HUDEP-2 (cell line): ENCODE data around the gene SCAP.

Experiments used
- DNase-seq, 76 experiments: peaks; one replicate each; lab custom pipeline; 2025; ENCODE audit not compliant: unreplicated experiment in 76 of 76; lab: John Stamatoyannopoulos, UW

The SCAP gene

DNA sequence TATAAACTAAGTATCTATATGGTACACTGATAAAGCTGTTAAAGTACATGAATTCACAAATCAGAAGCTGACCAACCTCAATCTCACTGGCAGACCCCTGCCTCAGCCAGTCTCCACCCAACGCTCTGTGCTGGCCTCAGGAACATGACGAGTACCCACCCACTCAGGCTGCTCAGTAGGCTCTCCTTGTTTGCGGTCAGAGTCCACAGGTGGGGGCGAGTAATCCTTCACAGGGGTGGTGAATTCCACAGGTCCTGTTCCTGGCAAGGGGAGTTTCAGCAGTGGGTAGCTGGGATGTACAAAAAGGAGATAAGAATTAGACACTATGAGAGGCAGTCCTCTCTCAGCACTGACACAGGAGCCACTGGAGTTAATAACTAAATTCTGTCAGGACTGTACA lies 40.9 kb downstream of the SCAP start:
- no peak for DNase-seq

DNA sequence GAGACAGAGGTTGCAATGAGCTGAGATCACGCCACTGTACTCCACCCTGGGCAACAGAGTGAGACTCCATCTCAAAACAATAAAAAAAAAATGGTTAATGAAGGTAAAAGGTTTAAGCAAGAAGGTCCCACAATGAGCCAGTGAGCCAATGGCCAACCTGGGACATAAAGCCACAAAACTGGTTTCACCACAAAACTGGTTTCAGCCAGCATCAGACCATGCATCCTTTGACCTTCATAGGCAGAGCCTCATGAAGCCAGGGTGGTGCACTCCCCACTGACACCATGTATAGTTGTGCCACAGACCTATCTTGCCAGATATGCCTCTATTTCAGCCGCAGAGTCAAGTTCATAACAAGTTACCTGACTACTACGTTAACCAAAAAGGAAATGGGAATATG lies 41.9 kb downstream of the SCAP start:
- DNase-seq, result no peak

DNA sequence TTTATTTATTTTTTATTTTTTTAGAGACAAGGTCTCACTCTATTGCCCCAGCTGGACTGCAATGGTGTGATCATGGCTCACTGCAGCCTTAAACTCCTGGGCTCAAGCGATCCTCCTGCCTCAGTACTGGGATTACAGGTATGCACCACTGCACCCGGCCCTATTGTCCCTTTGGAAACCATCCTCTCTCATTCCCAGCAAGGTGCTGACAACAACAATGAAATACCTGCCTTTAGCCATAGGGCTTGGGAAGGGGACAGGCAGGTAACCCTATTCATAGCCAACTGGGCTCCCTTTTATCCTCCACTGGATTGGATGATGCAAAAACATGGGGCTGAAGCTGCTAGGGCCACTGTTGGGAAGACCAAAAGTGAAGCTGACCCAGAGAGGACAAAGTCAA lies 43.1 kb downstream of the SCAP start:
- DNase-seq, result no peak

DNA sequence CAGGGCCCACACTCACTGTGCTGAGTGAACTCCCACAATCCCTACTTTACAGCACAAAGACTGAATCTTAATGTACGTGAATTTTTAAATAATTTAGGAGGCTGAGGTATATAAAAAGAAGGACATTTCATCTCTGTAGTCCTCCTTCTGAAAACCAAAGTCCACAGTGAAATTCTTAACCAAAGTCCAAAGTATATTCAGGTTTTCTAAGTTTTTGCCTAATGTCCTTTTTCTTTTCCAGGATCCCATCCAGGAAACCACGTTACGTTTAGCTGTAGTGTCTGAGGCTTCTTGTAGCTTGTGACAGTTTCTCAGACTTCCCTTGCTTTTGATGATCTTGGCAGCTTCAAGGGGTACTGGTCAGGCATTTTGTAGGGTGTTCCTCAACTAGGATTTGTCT lies 44.5 kb downstream of the SCAP start:
- no peak for DNase-seq

DNA sequence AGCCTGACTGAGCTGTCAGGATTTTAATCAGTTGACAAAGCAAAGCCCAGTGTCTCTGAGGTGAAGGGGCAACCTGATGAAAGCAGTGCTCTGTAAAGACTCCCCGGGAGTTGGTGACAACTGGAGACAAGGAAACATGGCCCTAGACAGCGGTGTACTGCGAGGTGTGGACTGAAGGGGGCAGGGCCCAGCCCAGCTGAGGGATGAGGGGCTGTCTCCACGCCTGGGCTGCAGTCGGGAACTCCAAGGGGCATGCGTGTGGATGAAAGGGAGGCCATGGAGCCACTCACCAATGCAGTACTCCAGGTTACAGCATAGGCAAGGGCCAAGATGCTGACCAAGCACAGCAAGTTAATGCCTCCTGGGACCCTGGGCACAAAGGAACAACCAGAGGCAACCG lies 45.1 kb downstream of the SCAP start:
- DNase-seq, result no peak

DNA sequence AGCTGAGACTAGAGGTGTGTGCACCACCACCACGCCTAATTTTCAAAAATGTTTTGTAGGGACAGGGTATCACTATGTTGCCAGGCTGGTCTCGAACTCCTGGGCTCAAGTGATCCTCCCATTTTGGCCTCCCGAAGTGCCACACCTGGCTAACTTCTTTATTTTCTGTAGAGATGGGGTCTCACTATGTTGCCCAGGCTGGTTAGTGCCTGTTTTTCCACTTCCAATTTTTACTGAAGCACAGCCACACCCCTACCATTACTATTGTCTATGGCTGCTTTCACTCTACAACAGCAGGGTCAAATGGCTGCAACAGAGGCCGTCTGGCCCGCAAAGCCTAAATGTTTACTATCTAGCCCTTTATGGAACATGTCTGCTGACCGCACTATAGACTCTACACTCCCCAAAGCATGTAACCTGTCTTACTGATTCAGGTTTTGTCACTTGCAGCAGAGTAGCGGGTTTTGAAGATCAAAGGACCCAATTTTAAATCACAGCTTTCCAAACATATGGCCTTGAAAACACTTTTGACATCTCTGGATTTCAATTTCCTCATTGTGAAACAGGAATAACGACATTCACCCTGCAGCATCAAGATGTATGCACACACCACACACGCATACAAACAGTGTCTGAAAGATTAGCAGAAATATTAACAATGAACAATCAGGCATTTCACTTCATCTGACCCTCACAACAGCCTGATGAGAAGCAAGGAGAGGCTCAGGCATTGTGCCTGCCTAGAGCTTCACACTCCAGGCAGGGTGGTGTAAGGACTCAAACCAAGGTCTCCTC lies 46.1 kb downstream of the SCAP start:
- no peak for DNase-seq

DNA sequence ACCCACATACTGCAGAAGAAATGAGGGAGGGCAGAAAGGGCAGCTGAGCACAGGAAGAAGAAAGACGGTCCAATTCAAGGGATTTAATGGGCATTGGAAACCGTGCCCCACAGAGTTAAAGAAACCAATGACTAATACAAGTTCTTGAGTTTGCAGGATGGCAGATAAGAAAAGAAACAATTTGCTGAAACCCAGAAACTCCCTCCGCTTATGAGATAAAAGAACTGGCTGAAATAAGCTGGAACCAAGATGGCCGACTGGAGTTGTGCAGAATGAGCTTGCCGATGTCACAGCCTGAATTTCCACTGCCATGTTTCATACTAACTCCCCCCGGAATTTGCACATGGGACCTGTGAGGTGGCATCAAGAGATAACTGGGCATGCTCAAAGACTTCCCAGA lies 47.1 kb downstream of the SCAP start:
- peak in 37 of 76 experiments; percentile 1 to 63 (median 30) for DNase-seq

DNA sequence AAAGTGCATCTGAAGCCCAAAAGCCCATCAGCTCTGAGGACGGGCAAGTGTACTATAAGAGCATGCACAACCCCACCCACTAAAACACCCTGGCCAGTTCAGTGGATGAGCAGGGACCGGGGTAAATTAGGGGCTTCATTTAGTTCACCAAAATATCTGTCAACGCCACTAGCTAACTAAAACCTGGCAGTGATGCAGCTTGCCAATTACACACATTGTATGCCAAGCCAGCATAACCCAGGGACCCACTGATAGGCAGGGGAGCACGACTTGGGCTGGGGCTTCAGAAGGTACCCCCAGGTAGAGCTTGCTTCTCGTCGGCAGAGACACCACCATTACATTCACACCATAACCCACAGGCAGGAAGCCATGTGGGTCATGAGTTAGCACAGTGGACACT lies 47.9 kb downstream of the SCAP start:
- no peak for DNase-seq

DNA sequence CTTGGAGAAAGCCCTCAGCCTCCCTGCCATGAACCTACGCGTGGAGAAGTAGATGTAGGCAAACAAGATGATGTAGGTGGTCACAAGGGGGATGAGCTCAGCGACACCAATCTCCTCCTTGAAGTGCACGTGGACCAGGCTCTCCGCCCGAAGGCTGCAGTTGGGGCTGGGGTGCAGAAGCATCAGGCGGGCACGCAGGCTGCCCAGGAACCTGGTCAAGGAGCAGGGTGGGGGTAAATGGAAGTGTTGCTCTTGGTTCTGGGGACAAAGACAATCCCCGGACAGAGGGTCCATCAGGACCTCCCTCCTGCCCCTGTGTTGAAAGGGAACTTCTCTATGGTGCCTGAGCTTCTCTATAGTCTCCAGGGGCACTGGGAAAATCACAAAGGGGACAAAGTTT lies 49.8 kb downstream of the SCAP start:
- no peak for DNase-seq

DNA sequence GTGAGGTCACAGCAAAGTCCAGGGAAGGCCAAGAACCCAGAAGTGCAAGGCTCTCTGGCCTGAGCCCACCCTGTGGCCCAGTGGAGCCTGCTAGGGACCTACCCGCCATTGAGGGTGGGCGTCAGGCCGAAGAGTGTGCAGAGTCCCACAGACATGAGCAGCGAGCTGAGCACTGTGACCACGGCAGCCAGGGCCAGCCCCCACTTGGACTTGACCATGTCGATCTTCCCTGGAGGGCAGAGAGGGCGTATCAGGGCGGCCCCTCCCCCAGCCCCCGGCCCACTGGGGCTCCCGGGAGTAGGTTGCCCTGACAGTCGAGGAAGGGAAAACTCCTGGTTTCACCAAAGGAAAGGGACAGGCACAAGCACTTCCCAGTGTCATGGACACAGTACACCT lies 50.4 kb downstream of the SCAP start:
- DNase-seq, result no peak

DNA sequence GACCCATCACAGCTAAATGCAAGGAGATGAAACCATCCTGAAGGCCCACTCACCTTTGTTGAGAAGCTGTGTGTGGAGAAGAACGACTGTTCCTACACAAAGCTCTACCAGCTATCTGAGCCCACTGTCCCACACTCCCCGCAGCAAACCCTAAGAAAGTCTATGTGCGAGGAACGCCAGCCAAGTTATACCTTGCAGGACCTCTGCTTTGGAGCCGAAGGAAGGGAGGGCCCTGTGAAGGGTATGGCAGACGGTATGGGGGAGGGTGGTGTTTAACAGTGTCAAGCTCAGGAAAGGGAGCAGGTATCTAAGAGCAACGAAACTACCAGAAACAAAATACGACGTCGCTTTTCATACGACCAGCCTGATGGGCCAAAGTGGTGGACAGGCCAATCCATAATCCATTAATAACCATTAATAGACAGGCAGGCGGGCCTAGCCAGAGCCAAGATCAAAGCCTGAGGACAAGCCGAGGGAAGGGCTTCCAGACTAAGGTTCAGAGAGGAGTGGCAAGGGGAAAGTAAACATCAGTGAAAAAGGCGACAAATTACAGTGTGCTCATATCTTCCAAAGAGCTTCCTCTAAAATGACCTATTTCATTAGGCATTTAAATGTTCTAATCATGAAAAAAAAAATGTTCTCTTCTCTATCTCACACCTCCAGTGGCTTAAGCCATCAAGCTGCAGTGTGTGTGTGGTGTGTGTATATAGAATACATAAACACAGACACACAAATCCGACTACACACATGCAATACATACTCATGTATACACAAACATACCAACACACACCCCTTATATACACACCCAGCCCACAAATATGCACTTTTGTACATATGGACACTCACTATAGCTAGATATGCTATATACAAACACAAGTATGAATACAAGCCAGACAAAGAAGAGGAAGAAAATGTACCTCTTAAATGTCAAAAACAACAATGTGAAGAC lies 51.0 kb downstream of the SCAP start:
- DNase-seq, result no peak

DNA sequence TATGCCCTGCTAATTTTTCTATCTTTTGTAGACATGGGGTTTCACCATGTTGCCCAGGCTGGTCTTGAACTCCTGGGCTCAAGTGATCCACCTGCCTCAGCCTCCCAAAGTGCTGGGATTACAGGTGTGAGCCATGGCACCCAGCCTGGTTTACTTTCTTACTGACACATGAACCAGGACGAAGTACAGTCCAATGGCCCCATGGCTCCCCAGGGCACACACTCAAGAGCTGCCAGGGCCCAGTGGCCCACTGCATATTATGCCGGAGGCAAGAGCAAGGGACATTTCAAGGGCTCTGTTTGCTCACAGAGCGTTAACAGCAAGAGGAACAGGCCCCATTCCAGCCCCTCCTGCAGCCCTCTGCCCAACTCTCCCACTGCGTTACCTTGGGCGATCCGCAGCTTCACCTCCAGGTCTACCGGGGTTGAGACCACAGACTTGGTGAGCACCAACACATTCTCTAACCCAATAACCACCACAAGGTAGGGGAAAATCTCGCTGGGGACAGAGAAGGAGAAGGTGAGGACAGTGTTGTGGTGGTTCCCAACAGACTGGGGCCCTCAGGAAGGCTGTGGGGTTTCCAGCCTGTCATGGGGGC lies 52.1 kb downstream of the SCAP start:
- no peak for DNase-seq

DNA sequence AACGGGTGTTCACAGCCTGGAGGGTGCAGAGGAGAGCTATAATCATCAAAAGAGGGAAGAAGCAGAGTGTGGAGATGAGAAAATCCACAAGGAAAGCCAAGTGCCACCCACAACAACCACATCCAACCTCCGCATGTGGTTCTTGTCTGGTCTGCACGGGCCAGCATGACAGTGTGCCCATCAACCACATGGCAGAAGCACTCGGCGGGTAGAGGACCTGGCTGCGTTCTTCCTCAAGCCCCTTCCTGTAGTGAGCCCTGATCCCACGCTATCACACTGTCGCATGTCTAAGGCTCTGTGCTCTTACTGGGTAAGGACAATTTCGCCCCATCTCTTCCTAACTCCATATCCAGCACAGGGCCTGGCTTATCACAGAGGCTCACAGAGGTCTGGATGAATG lies 53.0 kb downstream of the SCAP start:
- peak in 1 of 76 experiments; percentile 32 for DNase-seq

DNA sequence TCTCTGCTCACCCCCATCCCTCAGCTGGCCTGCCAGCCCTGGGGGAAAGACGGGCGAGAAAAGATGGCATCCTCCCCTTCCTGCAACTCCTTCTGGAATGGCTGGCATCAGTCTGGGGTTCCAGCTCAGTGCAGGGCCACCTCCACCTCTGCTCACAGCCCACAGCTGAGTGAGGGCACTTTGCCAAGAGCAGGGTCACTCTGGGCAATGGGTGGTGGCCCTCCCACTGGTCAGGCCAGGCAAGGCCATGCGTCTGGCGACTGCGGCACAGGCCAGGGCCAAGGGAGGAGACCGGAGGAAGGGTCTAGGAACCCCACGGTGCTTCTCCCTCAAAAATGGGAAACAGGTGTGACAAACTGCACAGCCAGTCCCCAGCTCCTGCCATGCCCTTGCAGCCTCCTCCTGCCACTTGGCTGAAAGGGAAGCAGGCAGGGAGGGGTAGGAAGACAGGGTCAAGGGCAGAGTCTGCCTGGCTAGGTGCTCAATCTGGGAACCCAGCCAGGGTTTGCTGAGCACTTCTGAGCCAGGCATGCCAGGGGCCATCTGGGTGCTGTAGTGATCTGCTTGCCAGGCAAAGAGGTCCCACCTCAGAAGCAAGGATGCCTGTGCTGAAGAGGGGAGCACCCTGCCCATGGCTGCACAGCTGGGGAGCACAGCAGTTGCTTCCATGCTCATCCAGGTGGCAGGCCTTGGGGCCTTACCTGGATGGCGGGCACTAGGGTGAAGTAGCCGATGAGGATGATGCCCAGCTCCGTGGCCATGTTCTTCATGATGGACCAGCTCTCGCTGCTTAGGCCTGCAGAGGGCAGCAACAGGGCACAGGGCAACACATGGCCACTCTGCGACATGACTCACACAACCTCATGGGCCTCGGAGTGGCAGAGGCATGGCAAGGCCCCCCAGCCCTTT lies 53.7 kb downstream of the SCAP start:
- DNase-seq, result peak in 66 of 76 experiments; percentile 0 to 69 (median 44)

DNA sequence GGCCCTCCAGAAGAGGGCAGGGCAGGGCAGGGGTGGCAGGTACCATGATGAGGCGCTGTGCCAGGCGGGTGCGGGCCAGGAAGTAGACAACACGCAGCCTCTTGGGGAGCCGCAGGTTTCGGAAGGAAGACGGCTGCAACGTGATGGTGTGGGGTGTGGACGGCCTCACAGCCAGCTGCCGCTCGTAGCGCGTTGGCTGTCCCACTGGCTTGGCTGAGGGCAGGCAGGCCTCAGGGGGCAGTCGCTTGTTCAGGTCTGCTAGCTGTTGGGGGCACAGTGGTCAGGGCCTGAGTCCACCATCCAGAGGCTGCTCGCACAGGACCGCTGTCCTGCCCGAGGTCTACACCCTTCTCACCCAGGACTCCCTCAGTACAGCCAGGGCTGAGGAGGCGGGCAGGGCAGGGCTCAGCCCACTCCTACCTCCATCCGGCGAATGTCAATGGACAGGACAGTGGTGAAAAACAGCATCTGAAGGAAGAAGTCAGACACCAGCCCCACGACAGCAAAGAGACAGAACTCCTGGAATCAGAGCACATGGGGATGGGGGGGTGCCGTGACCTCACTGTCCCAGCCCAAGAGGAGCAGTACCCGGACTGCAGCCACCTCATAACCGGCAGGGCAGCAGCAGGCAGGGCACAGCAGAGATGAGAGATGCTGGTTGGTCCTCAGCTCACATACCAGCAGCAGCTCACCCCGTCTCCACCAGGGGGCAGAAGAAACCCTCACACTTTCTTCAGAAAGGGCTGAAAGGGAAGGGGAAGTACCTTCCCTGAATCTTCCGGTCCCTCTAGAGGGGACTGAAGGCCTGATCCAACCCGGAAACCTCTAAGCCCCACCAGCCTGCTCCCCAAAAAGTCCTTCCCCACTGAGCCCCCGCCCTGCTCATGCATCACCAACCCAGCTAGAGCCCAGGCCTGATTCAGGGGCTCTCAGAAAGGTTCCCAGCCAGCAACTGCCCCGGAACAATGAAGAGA lies 54.9 kb downstream of the SCAP start:
- DNase-seq, result peak in 73 of 76 experiments; percentile 48 to 92 (median 80)

DNA sequence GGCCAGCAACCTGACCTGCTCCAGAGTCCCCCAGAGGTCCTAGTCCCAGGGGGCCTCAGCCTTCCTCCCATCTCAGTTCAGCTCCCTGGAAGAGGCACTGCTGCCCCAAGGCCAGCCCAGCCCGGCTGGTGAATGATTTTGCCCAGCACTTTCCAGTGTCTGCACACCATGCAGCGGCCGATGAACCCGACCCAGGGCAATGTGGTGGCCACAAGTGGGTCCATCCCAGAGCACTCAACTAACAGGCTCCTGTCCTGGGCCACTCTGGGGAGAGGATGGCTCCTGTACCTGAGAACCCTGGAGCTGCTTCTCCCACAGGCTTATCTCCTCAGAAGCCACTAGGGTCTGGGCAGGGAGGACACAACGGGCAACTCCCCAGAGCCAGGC lies 55.7 kb downstream of the SCAP start:
- no peak for DNase-seq

DNA sequence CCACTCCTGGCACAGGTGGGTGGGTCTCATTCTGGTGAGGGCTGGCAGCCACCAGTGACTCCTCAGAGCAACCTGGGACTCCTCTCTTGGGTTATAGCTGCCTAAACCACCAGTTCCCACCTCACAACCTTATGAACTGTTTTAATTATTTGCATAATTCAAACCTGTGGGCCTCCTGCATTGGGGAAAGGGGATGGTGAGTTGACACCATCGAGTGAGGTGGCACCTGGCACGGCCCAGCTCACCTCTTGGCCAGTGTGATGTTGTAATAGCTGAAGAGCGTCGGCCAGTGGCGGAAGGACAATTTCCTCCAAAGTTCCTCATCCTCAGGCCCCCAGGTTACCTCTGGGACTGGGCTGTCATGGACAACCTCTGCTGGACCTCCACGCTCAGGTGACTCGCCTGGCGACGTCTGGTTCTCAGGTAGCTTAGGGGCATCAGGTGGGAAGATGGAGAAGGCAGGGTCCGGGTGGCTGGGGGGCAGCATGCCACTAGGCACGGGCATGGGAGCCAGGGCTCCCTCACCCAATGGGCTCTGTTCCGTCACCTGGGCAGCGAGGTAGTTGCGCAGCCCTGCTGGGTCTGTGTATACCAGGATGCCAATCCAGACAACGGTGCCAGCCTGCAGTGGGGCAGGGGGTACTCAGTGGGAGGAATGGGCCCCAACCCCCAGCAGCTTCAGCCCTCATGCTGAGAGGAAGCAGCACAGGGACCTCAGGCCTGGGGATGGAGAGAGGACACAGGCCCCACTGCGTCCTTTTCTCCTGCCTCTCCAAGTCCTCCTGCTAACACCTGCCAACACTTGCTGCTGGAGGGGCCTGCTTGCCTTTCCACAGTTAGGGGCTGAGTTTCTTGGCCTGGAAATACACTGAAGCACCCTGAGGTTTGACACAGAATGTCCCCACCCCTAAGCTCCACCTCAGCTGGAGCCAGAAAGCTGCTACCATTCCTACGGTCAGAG lies 56.4 kb downstream of the SCAP start:
- DNase-seq, result no peak
